Activated CD4-positive, alpha-beta T cell treated with anti-CD3 and anti-CD28 coated beads, Interleukin-10, Interleukin-2, amounts not matched to agents 100 ng/mL and 50 ng/mL, durations not matched to agents 16 hours and 8 hours (primary cell): ENCODE measurements around the gene CLSTN2.

ENCODE experiments used
- DNase-seq: peaks from one replicate; pipeline ENCODE4 v3.0.0-alpha.2; 2020

The CLSTN2 gene

DNA sequence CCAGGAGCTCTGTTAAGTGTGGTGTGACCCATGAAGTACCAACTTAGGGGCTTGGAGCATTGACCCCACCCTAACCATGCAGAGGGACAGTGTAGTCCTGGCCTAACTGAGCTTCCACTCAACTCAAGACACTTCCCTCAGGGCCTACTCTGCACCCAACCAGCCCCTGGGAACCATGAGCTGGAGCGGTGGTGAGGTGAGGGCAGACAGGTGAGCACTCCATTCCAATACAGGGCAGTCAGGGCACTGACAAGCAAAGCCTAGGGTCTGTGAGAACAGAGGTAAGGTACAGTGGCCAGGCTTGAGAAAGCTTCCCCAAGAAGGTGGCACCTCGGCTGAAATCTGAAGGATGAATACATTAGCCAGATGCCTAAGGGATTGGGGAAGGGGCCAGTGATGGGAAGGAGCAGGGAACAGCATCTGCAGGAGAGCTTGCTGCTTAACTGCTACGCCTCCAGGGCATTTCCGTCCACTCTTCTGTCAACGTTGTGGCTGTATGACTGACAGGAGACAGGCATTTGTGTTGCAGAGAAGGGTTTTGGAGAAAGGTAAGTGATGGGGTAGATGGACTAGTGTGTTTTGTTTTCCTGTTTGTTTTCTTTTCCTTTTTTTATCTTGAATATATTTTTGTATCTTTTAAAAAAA is 499.4 kb downstream of the CLSTN2 start:
- DNase-seq, result no peak

GRCh38 chr3:140436421-140436820 is 501.4 kb downstream of the CLSTN2 start:
- DNase-seq, result no peak

GRCh38 chr3:140438736-140439470 is 503.9 kb downstream of the CLSTN2 start:
- no peak for DNase-seq

DNA sequence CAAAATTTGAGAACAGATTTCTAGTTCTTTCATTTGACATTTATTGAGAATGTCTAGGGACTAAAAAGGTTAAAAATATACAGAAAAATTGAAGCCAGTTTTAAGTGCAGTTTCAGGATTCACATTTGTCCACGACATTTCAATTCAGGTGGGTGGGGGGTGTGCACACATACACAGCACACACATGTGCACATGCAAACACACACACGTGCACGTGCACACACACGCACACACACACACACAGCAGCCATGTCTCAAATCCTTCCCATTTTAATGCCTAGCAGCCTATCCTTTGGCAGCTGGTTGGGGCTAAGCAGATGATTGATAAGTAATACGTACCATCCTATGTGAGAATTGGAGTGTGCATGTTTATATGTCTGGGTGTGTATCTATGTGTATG is 504.5 kb downstream of the CLSTN2 start:
- DNase-seq, result no peak

DNA sequence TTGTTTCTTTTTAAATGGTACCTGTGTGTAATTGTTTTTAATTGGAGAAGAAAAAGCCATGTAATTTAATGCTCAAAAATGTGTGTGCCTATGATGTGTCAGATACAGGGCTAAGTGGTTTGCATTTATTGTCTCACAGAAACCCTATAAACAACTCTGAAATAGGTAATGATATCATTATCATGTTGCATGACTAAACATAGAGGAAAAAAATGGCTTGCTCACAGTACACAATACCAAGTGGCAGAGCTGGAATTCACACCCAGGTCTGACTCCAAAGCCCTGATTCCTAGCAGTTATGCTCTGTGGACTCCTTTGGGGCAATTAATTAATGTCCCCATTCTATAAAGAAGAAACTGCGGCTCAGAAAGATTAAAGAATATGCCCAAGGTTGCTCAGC is 505.5 kb downstream of the CLSTN2 start:
- no peak for DNase-seq

- DNase-seq, result peak; percentile 10
These were observed 506.0 kb downstream of the CLSTN2 start for GRCh38 chr3:140441006-140441405.

DNA sequence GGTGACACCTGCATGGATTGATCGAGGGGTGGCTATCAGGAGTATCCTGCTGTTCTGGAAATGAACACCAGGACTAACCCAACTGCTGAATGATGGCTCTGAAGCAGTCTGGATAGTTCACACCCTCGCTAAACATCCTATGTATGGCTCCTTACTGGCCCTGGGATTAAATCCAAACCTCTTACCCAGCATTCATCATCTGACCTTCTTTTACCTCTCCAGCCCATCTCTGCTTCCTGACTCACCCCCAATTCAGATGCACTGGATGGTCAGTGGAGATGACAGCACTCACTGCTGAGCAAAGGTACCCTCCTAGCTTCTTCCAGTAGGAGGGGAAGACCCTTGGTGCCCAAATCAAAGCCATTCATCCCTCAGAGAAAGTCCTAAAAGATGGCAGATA is 507.6 kb downstream of the CLSTN2 start:
- DNase-seq, result no peak

- DNase-seq, result no peak
These were observed 508.1 kb downstream of the CLSTN2 start for GRCh38 chr3:140443073-140443472.

DNA sequence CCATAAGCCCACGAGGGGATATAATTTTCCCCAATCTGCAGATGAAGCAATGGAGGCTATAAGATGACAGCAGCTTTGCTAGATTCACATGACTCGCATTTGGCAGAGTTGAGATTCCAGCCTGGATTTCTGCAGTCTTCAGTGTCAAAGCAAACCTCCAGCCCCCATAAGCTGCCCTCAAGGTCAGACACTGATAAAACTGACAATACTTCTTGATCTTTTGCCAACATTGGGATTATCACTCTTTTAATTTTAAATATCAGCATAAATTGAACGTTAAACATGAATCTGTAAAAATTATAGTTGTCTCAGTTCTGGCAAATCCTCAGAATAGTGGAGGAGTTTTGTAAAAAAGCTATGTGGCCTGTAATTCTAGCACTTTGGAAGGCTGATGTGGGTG is 508.8 kb downstream of the CLSTN2 start:
- no peak for DNase-seq

DNA sequence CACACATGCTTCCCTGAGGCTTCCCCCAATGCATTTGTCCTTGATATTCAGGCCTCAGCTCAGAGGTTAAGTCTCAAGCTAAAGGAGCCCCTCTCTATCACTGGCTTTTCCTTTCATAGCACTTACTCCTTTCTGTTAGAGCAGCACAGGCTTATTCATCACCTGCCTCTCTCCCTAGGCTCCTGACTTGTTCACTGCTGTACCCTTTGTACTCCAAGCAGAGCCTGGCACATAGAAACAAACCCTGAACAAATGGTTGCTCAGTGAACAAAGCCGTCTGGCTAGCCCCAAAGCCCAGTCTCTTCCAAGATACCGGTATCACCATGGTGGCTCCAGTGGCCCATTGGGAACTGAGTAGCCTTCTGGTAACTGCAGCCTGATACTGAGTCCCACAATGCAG is 511.7 kb downstream of the CLSTN2 start:
- DNase-seq, result no peak

GRCh38 chr3:140447136-140447535 is 512.2 kb downstream of the CLSTN2 start:
- DNase-seq, result no peak

GRCh38 chr3:140448001-140448400 is 513.0 kb downstream of the CLSTN2 start:
- no peak for DNase-seq

- no peak for DNase-seq
These were observed 514.6 kb downstream of the CLSTN2 start for GRCh38 chr3:140449413-140450256.

GRCh38 chr3:140453750-140454149 is 518.8 kb downstream of the CLSTN2 start:
- no peak for DNase-seq

- DNase-seq, result no peak
These were observed 520.7 kb downstream of the CLSTN2 start for GRCh38 chr3:140455521-140456214.

DNA sequence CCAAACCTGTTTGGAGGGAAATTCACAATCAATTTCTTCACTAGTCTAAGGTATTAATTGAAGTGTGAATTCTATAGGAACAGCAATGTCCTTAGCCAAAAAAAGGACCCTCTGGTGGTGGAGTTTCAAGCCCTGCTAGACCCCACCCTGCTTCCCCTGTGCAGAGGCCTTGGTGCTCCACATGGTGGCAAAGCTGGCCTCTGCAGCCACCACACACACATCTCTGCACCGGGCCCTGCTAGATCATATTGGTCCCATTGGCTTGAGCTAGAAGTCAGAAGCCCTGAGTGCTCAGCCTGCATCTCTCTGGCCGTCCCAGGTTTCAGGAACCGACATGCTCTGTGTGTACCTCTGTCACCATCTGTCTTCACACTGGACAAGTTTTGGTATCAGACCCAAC is 522.0 kb downstream of the CLSTN2 start:
- DNase-seq, result no peak

GRCh38 chr3:140459462-140459861 is 524.5 kb downstream of the CLSTN2 start:
- no peak for DNase-seq

- no peak for DNase-seq
These were observed 526.3 kb downstream of the CLSTN2 start for GRCh38 chr3:140461250-140461649.

- no peak for DNase-seq
These were observed 528.4 kb downstream of the CLSTN2 start for GRCh38 chr3:140463355-140463754.

DNA sequence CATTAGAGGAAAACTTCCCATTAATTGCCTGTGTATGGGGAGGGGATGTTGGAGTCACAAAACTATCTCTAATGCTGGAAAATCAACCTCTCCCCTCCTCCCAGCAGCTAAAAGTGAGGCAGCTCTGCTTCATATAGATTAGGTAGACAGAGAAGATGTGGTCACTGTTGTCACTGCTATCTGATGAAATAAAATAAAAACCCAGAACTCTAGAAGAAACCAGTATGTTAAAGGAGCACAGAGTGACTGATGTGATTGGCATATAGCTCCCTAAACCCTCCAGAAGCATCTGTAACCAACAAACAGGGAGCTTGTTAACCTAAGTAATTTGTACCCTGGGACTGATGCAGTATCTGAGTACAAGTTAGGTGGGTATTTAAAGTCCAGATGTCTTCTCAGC is 531.0 kb downstream of the CLSTN2 start:
- no peak for DNase-seq

GRCh38 chr3:140466535-140466934 is 531.5 kb downstream of the CLSTN2 start:
- no peak for DNase-seq

GRCh38 chr3:140467104-140467577 is 532.2 kb downstream of the CLSTN2 start:
- DNase-seq, result peak; percentile 27

DNA sequence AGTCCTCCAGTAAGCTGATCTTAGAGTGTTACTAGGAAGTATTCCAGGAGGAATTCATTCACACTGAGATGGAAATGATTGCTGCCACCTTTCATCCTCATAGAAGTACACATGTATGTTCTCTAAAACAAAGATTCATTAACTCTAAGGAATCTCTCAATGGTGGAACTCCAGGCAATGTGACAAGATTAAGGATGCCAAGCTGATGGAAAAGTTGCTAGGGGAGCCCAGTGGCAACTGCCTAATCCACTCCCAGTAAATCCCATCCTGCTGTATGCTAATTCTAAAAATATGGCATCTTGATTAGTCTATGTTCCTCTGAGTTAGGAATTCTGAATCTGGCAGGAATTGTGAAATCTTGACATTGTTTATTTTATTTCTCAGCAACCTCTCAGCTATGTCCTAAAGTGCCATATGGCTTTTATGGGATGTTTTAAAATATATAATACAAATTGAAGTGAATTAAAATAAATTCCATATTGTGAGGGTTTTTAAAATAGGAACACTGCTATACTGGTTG is 532.9 kb downstream of the CLSTN2 start:
- no peak for DNase-seq
